Epithelial cell of prostate (primary cell): ENCODE measurements around the gene SYK.

Source experiments
- DNase-seq: peaks from one replicate; pipeline ENCODE4 v3.0.0-alpha.2; 2011; ENCODE audit warnings: low read depth, low spot score
- H3K27ac ChIP-seq: fragments of 450-650 bp; 2 replicates; pipeline ENCODE4 v1.5.1; 2017; ENCODE audit warnings: mild to moderate bottlenecking

SYK gene

GRCh38 chr9:90925581-90926257 is 124.1 kb downstream of the SYK start:
- H3K27ac ChIP-seq = peak overlapping the region; percentile 28
- no peak for DNase-seq

- H3K27ac ChIP-seq = no peak overlapping the region
- no peak for DNase-seq
Observed at GRCh38 chr9:90926936-90927335, 125.3 kb downstream of the SYK start.

- DNase-seq = peak; percentile 82
- no peak overlapping the region for H3K27ac ChIP-seq
Observed at GRCh38 chr9:90927496-90927895, 125.9 kb downstream of the SYK start.

- no peak overlapping the region for H3K27ac ChIP-seq
- no peak for DNase-seq
Observed at GRCh38 chr9:90929626-90930025, 128.0 kb downstream of the SYK start.

- no peak for DNase-seq
- H3K27ac ChIP-seq = no peak overlapping the region
Observed at GRCh38 chr9:90933468-90933867, 131.8 kb downstream of the SYK start.

GRCh38 chr9:90939351-90939750 is 137.7 kb downstream of the SYK start:
- no peak for DNase-seq
- H3K27ac ChIP-seq = no peak overlapping the region

GRCh38 chr9:90940280-90940679 is 138.7 kb downstream of the SYK start:
- no peak for DNase-seq
- H3K27ac ChIP-seq = no peak overlapping the region

GRCh38 chr9:90941661-90942060 is 140.0 kb downstream of the SYK start:
- DNase-seq = no peak

GRCh38 chr9:90942555-90942954 is 140.9 kb downstream of the SYK start:
- H3K27ac ChIP-seq = peak overlapping the region; percentile 83
- DNase-seq = peak; percentile 100

More at GRCh38 chr9:90941661-90942060, 140.0 kb downstream of the SYK start:
- H3K27ac ChIP-seq = no peak overlapping the region

- peak overlapping the region; percentile 83 for H3K27ac ChIP-seq
- DNase-seq = peak; percentile 85
Observed at GRCh38 chr9:90943341-90943740, 141.7 kb downstream of the SYK start.

GRCh38 chr9:90945336-90945735 is 143.7 kb downstream of the SYK start:
- no peak overlapping the region for H3K27ac ChIP-seq
- no peak for DNase-seq

GRCh38 chr9:90946982-90947381 is 145.4 kb downstream of the SYK start:
- DNase-seq = no peak
- H3K27ac ChIP-seq = no peak overlapping the region
